KMS-11 (cell line): ENCODE results near the gene COPE.

Experiments used
- H2AFZ ChIP-seq: fragments of 200-600 bp; sonication (generic); 2 replicates; pipeline ENCODE4 v1.6.1; 2016; ENCODE audit warnings: antibody characterized with exemption, mixed run types, low read depth
- H3K27ac ChIP-seq: fragments of 200-600 bp; sonication (generic); 2 replicates; pipeline ENCODE4 v1.6.1; 2016; ENCODE audit warnings: mild to moderate bottlenecking, mixed run types
- H3K27me3 ChIP-seq: fragments of 200-600 bp; sonication (generic); 2 replicates; pipeline ENCODE4 v1.6.1; 2017; ENCODE audit warnings: mild to moderate bottlenecking, low read depth, mixed run types, moderate library complexity; ENCODE audit not compliant: insufficient read depth
- H3K36me3 ChIP-seq: fragments of 200-600 bp; sonication (generic); 2 replicates; pipeline ENCODE4 v1.6.1; 2017; ENCODE audit warnings: mild to moderate bottlenecking, mixed run types; ENCODE audit not compliant: insufficient read depth
- H3K4me1 ChIP-seq: fragments of 200-600 bp; sonication (generic); 2 replicates; pipeline ENCODE4 v1.6.1; 2016; ENCODE audit warnings: mild to moderate bottlenecking, low read depth, mixed run types; ENCODE audit not compliant: poor library complexity, severe bottlenecking
- H3K4me2 ChIP-seq: fragments of 200-600 bp; sonication (generic); 2 replicates; pipeline ENCODE4 v1.7.0; 2016; ENCODE audit warnings: mild to moderate bottlenecking, mixed run types
- H3K4me3 ChIP-seq: fragments of 200-600 bp; sonication (generic); IDR thresholded peaks from 2 replicates; pipeline ENCODE4 v1.6.1; 2017; ENCODE audit warnings: low read depth, low read length, mixed read lengths; ENCODE audit not compliant: insufficient read depth
- H3K79me2 ChIP-seq: fragments of 200-600 bp; sonication (generic); 2 replicates; pipeline ENCODE4 v1.6.1; 2016; ENCODE audit warnings: low read depth, mixed run types; ENCODE audit not compliant: insufficient read depth
- H3K9ac ChIP-seq: fragments of 200-600 bp; sonication (generic); 2 replicates; pipeline ENCODE4 v1.6.1; 2016; ENCODE audit warnings: mild to moderate bottlenecking, mixed run types
- H4K20me1 ChIP-seq: fragments of 200-600 bp; sonication (generic); 2 replicates; pipeline ENCODE4 v1.6.1; 2016; ENCODE audit warnings: mild to moderate bottlenecking, mixed run types; ENCODE audit not compliant: insufficient read depth
- TF ChIP-seq, protein P1 (sequence below): fragments of 200-600 bp; sonication (generic); conservative IDR thresholded peaks from 2 replicates; pipeline ENCODE4 v1.6.1; 2017; ENCODE audit warnings: low read depth, mild to moderate bottlenecking, antibody characterized with exemption, low read length, moderate library complexity, mixed read lengths

Gene COPE

DNA sequence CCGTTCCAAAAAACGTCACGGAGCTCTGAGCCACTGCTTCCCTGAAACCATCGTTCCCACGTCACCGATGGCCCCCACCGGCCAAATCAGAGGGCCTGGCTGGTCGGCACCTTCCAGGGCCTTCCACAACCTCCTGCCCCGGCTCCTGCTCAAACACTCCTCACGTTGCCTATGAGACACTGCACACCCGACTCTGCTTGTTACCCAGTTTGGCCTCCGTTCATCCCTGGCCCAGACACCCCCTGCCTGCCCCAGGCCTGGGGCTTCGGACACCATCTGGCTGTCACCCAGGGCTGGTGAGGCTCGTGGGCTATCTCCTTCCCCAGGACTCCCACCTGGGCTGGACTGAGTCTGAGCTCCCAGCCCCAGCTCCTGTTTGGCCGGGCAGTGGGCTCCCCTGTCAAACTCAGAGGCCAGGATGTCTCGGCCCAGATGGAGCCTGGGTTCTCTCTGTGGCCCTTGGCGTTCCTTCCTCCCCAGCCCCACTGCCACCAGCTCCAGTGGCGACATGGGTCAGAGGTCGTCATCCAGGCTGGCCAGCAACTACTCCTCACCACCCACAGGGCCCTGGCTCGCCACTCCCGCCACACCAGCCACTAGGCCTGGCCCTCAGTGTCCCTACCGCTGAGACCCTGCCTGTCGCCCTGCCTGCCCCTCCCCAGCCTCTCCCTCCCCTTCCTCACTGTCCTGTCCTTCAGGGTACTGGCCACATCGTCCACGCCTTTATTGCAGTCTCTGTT lies 41.0 kb downstream of the COPE start:
- H3K36me3 ChIP-seq: no peaks in the 10 kb centered on the region
- no peaks in the 10 kb centered on the region for H4K20me1 ChIP-seq
- no peaks in the 10 kb centered on the region for H3K79me2 ChIP-seq
- H3K4me2 ChIP-seq: no peak overlapping the region
- H3K9ac ChIP-seq: no peak overlapping the region
- no peak overlapping the region for H2AFZ ChIP-seq
- TF ChIP-seq, protein P1, sequence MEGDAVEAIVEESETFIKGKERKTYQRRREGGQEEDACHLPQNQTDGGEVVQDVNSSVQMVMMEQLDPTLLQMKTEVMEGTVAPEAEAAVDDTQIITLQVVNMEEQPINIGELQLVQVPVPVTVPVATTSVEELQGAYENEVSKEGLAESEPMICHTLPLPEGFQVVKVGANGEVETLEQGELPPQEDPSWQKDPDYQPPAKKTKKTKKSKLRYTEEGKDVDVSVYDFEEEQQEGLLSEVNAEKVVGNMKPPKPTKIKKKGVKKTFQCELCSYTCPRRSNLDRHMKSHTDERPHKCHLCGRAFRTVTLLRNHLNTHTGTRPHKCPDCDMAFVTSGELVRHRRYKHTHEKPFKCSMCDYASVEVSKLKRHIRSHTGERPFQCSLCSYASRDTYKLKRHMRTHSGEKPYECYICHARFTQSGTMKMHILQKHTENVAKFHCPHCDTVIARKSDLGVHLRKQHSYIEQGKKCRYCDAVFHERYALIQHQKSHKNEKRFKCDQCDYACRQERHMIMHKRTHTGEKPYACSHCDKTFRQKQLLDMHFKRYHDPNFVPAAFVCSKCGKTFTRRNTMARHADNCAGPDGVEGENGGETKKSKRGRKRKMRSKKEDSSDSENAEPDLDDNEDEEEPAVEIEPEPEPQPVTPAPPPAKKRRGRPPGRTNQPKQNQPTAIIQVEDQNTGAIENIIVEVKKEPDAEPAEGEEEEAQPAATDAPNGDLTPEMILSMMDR: no peak
- no peak overlapping the region for H3K4me3 ChIP-seq
- peaks cover 12% of the 10 kb centered on the region for H3K4me1 ChIP-seq
- no peaks in the 10 kb centered on the region for H3K27me3 ChIP-seq
- H3K27ac ChIP-seq: no peak overlapping the region

DNA sequence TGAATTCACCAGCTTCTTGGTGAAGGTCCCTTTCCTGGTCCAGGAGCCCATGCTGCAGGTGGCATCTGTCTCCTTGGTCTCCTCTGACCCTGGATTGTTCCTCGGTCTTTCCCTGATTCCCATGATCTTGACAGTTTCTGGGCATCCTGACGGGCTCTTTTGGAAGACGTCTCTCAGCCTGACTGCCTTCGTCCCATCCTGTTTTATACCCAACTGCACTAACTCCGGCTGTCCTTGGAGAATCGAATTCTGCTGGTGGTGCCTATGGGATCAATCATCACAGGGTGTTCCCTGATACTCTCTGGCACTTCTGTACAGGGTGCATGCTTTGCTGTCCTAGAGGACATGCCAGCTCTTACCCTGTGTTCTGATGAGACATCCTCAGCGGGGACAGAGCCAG lies 42.3 kb downstream of the COPE start:
- Histone ChIP-seq H3K4me1 (peaks cover 12% of the 10 kb centered on the region), H3K79me2 (no peaks in the 10 kb centered on the region), H4K20me1 (no peaks in the 10 kb centered on the region), H3K27ac (no peak overlapping the region), H3K4me2 (no peak overlapping the region), H3K27me3 (no peaks in the 10 kb centered on the region), H3K4me3 (no peak overlapping the region), H3K36me3 (no peaks in the 10 kb centered on the region), H3K9ac (no peak overlapping the region), H2AFZ (no peak overlapping the region)
- TF ChIP-seq, protein P1: no peak

DNA sequence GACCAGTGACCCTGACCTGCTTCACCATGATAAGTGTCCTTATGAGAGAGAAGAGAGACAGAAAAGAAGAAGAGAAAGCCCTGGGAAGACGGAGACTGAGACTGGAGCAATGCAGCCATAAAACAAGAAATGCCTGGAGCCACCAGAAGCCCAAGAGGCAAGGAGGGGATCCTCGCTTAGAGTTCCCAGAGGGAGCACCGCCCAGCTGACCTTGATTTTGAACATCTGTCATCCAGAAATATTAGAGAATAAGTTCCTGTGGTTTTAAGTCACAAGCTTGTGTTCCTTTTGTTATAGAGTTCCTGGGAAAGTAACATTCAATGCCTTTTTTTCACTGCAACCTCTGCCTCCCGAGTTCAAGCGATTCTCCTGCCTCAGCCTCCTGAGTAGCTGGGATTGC lies 43.5 kb downstream of the COPE start:
- no peaks in the 10 kb centered on the region for H3K36me3 ChIP-seq
- H2AFZ ChIP-seq: no peak overlapping the region
- no peak overlapping the region for H3K9ac ChIP-seq
- H3K4me2 ChIP-seq: no peak overlapping the region
- H3K4me3 ChIP-seq: no peak overlapping the region
- no peaks in the 10 kb centered on the region for H3K79me2 ChIP-seq
- H3K27ac ChIP-seq: no peak overlapping the region
- no peaks in the 10 kb centered on the region for H3K27me3 ChIP-seq
- no peaks in the 10 kb centered on the region for H4K20me1 ChIP-seq
- H3K4me1 ChIP-seq: peaks cover 8% of the 10 kb centered on the region
- TF ChIP-seq, protein P1: no peak

DNA sequence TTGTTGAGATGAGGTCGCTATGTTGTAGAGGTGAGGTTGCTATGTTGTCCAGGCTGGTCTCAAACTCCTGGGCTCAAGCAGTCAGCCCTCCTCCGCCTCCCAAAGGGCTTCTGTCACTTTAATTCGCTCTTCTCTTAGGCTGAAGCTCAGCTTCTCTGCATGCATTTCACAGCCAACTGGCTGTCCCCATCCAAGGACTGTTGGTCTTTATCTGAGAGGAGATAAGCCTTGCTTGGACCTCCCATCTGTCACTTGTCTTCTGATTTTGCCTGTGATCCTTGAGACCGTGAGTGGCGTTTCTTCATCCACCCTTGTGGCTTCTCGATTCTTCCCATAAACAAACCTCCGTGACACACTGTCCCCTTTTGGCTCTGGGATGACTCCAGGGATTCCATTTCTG lies 47.6 kb downstream of the COPE start:
- H3K4me2 ChIP-seq: no peak overlapping the region
- H2AFZ ChIP-seq: no peak overlapping the region
- no peak overlapping the region for H3K4me3 ChIP-seq
- H3K27ac ChIP-seq: no peak overlapping the region
- no peak overlapping the region for H3K9ac ChIP-seq
- H3K4me1 ChIP-seq: no peaks in the 10 kb centered on the region
- H4K20me1 ChIP-seq: no peaks in the 10 kb centered on the region
- TF ChIP-seq, protein P1: no peak
- no peaks in the 10 kb centered on the region for H3K27me3 ChIP-seq
- no peaks in the 10 kb centered on the region for H3K79me2 ChIP-seq
- peaks cover 3% of the 10 kb centered on the region; the same call in 1 of the 2 replicates for H3K36me3 ChIP-seq
